GM18951 (cell line): Measurements from ENCODE around the gene CNTNAP2.

Experiments
- POLR2A ChIP-seq: IDR thresholded peaks from 4 replicates; pipeline ENCODE4 v1.6.1; 2011; ENCODE audit warnings: mild to moderate bottlenecking; ENCODE audit not compliant: insufficient read length, insufficient read depth; ENCODE audit errors: extremely low read depth
- in situ Hi-C: fragments of 300-500 bp; cut with MboI; formaldehyde crosslinking; loops from one replicate; pipeline ENCODE4 v1.12.0; 2022; ENCODE audit warnings: low sequenced_read_pairs, mixed read lengths, inconsistent platforms; ENCODE audit not compliant: unreplicated experiment

CNTNAP2 gene

DNA sequence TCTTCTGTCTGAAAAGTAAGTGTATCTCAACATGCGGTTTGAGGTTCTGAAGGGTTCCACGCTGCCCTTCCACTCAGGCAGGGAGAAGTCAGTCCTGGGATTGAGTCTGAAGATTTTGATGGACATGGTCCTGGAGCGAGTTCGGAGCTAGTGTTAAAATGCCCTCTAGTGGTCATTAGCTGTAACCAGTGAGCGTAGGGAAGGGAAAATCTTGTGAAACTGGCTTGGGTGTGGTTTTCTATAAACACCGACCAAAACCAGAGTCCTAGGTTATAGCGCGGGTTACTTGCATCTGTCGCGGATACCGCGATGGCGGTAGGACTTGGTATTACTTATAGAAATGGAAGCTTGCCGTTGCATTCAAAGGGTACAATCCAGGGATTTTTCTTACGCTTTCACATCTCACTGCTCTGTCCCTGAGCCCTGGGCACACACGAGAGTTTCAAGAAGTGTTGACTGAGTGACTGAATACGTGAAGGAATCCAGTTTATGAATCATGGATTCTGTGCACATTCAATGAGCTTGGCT lies 2125.8 kb downstream of the CNTNAP2 start:
- TF ChIP-seq POLR2A = no peak

GRCh38 chr7:148245381-148245780 lies 2128.8 kb downstream of the CNTNAP2 start:
- TF ChIP-seq POLR2A = no peak
- in situ Hi-C loops = no loop called here

More for the DNA sequence above, 2125.8 kb downstream of the CNTNAP2 start:
- in situ Hi-C loops = no loop called here

GRCh38 chr7:148253629-148254028 lies 2137.0 kb downstream of the CNTNAP2 start:
- TF ChIP-seq POLR2A = no peak
- in situ Hi-C loops = no loop called here

DNA sequence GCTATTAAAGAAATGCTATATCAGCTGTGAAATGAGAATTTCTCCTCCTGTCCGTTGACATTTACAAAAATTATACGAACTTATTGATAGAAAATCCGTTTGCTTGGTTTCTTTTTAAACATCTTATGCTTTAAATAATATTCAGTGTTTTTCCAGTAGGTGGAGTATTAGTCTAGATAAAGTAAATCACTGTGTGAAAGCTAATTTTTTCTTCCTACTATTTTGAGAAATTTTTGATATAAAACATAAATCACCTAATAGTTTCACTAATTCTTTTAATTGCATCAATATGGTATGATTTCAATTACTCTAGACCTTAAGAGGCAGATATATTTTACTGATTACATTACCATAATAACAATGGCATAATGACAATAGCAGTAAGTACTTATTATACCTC lies 2138.7 kb downstream of the CNTNAP2 start:
- in situ Hi-C loops = no loop called here
- no peak for TF ChIP-seq POLR2A

DNA sequence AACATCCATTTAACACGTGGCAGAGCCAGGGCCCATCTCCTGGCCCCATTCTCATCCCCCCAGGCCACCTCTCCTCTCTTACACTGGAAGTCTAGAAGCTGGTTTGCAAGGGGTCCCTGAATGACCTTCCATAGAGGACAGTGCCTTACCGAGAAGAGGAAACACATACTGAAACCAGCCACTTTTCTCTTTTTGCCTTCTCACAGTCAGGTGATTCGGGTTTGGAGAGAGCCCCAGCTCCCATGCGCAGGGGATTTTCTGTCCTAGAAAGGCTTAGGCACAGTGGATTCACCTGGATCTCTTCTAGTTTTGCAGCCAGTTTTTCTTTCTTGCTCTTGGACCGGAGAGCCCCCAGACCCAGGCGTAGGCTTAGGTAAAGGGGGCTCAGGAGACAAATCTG lies 2139.8 kb downstream of the CNTNAP2 start:
- in situ Hi-C loops = no loop called here
- TF ChIP-seq POLR2A = no peak

GRCh38 chr7:148260599-148260998 lies 2144.0 kb downstream of the CNTNAP2 start:
- TF ChIP-seq POLR2A = no peak
- in situ Hi-C loops = loop anchor here (10.0 kb wide), 1 partner anchor 704 kb away; no protein-coding TSS in a partner anchor

- TF ChIP-seq POLR2A = no peak
- in situ Hi-C loops = loop anchor here (10.0 kb wide), 1 partner anchor 703 kb away; no protein-coding TSS in a partner anchor
These were observed 2144.9 kb downstream of the CNTNAP2 start for GRCh38 chr7:148261523-148261922.

DNA sequence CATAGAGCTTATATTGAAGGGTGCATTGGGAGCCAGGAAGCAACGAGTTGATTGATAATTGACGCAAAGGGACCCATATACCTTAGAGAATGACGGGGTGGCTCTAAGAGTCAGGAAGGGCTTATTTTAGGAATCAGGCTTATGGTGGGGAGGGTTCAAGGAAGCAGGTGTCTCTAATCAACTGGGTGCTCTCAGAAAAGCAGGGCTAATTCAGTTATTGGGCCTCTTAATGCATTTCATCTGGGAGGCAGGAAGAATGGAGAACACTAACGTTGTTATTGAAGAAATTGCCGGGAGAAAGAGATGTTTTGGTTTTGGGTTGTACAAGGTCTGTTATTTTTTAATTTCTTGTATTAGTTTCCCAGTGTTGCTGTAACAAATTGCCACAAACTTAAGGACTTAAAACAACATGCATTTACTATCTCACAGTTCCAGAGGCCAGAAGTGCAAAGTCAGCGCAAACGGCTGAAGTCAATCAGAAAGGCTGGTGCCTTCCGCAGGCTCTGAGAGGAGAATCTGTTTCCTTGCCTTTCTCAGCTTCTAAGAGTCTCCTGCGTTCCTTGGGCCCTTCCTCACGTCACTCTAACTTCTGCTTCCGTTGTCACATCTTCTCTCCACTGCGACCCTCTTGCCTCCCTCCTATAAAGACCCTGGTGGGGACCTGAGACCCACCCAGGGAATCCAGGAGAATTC lies 2145.5 kb downstream of the CNTNAP2 start:
- no peak for TF ChIP-seq POLR2A
- in situ Hi-C loops = loop anchor here (10.0 kb wide), 1 partner anchor 703 kb away; no protein-coding TSS in a partner anchor

- TF ChIP-seq POLR2A = no peak
These were observed 2146.2 kb downstream of the CNTNAP2 start for GRCh38 chr7:148262721-148263229.

DNA sequence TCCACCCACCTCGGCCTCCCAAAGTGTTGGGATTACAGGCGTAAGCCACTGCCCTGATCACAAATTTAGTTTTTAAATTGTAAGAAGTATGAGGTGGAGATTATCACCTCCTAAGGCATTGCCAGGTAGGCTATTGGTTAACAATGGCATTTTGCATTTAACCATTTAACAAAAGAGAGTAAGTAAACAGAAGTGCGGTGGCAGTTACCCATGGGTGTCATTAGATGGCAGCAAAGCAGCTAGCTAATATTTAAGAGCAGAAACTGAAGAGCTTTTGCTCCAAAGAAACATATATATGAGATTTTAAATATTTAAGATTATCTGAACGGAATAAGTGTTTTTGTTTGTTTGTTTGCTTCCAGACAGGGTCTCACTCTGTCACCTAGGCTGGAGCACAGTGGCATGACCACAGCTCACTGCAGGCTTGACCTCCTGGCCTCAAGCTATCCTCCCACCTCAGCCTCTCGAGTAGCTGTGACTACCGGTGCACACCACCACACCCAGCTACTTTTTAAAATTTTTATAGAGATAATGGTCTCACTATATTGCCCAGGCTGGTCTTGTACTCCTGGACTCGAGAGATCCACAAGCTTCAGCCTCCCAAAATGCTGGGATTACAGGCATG lies 2148.4 kb downstream of the CNTNAP2 start:
- in situ Hi-C loops = loop anchor here (10.0 kb wide), 1 partner anchor 700 kb away; no protein-coding TSS in a partner anchor
- TF ChIP-seq POLR2A = no peak

More at GRCh38 chr7:148262721-148263229, 2146.2 kb downstream of the CNTNAP2 start:
- in situ Hi-C loops = loop anchor here (10.0 kb wide), 1 partner anchor 702 kb away; no protein-coding TSS in a partner anchor

DNA sequence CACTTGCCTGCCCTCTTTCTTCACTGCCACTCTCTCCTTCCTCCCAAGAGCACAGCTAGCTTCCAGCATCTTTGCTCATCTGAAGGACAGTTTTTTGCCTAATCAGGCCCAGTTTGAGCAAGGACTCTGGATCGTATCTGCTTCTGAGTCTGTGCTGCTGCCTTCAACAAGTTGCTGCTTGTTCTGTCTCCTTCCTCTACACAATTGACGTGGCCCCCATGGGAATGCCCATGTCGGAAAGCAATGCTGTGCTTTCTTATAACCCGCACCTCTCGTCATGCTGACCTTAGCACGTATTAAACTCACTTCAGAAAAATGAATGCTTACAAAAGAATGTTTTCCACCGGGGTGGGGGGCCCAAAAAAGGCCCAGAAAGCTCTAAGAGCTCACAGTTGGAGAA lies 2149.3 kb downstream of the CNTNAP2 start:
- in situ Hi-C loops = loop anchor here (10.0 kb wide), 1 partner anchor 699 kb away; no protein-coding TSS in a partner anchor
- no peak for TF ChIP-seq POLR2A

DNA sequence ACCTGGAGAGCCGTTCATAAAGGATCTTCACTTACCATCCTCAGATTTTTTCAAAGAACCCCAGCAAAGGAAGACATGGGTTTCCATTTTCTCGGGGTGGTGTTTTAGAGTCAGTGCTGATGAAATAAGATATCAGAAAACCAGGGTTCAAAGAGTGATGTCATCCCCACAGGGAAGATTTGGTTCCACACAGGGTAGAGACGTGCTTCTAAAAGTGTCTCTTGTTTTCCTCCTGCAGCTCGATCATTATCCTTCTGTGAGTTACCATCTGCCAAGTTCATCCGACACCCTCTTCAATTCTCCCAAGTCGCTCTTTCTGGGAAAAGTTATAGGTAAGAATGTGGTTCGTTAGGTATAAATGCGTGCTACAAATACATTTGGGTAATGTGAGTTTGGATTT lies 2150.2 kb downstream of the CNTNAP2 start:
- in situ Hi-C loops = loop anchor here (10.0 kb wide), 1 partner anchor 698 kb away; no protein-coding TSS in a partner anchor
- TF ChIP-seq POLR2A = no peak

- no peak for TF ChIP-seq POLR2A
- in situ Hi-C loops = no loop called here
These were observed 2154.0 kb downstream of the CNTNAP2 start for GRCh38 chr7:148270576-148270975.
